AG10803 (cell line): ENCODE results near the gene MYRF.

Source experiments
- DNase-seq: peaks from one replicate; pipeline ENCODE4 v3.0.0; 2010; ENCODE audit warnings: low read depth
- H3K4me3 ChIP-seq: 2 replicates; pipeline ENCODE4 v1.5.1; 2011; ENCODE audit warnings: mild to moderate bottlenecking, low read length, control low read depth
- TF ChIP-seq, protein P1 (sequence below): conservative IDR thresholded peaks from 2 replicates; pipeline ENCODE4 v1.5.1; 2011; ENCODE audit warnings: mild to moderate bottlenecking, low read length, control low read depth, inconsistent platforms

The MYRF gene

DNA sequence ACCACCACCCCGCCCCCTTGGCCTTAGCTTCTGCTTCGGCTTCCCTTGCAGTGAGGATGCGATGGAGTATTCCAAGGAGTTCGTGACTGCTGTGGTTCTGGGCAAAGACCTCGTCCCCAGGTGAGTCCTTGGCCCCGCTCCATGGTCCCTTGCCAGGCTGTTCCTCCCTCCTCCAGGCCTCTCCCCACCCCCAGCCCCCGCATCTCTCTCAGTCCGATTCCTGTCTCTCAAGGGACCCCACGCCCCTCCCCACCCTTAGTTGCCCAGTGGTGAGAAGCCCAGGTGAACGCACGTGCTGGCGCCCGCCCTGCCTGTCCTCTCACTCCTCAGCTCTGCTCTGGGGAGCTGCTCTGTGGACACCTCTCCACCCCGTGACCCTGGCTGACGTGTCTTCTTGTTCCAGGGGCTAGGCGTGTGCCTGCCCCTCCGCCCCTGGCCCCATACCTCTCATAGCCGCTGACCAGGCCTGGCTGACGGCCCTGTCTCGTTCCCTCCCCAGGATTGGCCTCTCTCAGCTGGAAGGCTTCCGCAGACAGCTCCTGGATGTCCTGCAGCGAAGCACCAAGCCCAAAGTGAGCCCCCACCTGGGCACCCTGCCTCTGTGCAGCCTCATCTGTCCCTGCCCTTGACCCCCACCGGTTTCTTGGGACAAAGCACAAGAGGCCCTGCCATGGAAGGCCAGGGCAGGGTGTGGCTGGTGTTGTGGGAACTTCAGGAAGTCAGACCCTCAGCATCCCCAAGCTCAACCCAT is 14.6 kb upstream of the MYRF start:
- no peak overlapping the region for H3K4me3 ChIP-seq
- TF ChIP-seq, protein P1, sequence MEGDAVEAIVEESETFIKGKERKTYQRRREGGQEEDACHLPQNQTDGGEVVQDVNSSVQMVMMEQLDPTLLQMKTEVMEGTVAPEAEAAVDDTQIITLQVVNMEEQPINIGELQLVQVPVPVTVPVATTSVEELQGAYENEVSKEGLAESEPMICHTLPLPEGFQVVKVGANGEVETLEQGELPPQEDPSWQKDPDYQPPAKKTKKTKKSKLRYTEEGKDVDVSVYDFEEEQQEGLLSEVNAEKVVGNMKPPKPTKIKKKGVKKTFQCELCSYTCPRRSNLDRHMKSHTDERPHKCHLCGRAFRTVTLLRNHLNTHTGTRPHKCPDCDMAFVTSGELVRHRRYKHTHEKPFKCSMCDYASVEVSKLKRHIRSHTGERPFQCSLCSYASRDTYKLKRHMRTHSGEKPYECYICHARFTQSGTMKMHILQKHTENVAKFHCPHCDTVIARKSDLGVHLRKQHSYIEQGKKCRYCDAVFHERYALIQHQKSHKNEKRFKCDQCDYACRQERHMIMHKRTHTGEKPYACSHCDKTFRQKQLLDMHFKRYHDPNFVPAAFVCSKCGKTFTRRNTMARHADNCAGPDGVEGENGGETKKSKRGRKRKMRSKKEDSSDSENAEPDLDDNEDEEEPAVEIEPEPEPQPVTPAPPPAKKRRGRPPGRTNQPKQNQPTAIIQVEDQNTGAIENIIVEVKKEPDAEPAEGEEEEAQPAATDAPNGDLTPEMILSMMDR, result no peak
- DNase-seq, result no peak

DNA sequence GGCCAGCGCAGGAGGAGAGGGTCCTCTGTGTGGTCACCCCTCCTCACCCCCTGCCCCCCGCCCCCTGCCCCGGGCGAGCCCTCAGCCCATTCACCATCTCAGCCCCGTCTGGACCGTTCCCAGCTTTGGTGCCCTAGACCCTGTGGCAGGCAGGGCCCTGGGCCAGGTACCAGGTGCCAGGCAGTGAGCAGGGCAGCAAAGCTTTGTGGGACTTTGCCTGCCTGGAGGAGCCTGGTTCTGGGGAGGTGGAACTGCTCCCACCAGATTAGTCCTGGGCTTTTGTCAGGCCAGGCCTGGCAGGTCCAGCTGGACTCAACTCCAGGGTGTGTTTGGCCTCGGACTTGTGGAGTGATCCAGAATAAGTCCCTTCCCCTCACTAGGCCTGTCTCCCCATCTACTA is 13.7 kb upstream of the MYRF start:
- TF ChIP-seq, protein P1, result no peak
- H3K4me3 ChIP-seq, result no peak overlapping the region
- no peak for DNase-seq

DNA sequence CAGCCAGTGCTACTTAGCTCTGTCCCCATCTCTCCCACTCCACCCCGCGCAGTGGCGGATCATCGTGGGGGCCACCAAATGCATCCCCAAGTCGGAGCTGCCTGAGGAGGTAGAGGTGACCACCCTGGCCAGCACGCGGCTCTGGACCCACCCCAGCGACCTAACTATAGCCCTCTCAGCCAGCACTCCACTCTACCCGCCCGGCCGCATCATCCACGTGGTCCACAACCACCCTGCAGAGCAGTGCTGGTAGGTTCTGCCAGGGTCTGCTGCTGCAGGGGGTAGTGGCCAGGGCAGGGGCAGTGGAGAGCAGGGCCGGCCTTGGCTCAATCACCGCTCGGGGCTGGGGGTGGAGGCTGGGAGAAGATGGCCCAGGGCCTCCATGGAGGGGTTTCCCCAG is 13.0 kb upstream of the MYRF start:
- H3K4me3 ChIP-seq, result no peak overlapping the region
- no peak for DNase-seq
- TF ChIP-seq, protein P1, result no peak

DNA sequence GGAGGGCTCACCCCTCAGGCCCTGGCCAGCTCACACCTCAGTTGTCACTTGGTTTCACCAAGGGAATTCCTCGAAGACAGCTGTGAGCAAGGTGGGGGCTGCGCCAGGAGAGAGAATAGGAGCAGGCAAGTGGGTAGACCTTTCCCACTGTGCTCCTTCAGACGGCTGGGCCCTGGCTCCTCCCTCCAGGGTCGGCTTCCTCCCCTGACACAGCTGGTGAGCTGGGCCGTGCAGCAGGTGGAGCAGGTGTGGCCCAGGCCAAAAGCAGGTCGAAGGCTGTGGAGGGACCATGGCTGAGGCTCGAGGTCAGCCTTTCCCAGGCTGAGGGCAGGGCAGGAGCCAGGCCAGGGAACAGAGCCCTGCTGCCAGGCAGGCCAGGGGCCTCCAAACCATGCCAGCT is 12.5 kb upstream of the MYRF start:
- no peak for DNase-seq
- H3K4me3 ChIP-seq, result no peak overlapping the region
- TF ChIP-seq, protein P1, result no peak

DNA sequence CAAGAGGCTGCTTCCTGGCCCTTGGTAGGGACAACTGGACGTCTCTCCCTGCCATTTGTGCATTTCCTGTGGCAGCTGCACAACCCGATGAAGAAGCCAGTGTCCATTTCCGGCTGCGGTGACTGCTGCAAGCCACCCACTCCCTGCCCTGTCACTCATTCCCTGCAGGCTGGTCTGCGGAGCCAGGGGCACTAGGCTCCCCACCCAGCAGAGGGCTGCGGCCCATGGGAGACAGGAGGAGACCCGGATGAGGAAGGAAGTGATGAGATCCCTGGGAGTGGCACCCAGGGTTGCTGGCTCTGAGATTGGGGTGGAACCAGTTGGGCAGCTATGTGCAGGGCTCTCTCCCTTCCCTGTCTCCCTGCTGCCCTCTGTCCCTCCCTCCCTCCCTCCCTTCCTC is 10.0 kb upstream of the MYRF start:
- no peak overlapping the region for H3K4me3 ChIP-seq
- TF ChIP-seq, protein P1, result no peak
- no peak for DNase-seq

DNA sequence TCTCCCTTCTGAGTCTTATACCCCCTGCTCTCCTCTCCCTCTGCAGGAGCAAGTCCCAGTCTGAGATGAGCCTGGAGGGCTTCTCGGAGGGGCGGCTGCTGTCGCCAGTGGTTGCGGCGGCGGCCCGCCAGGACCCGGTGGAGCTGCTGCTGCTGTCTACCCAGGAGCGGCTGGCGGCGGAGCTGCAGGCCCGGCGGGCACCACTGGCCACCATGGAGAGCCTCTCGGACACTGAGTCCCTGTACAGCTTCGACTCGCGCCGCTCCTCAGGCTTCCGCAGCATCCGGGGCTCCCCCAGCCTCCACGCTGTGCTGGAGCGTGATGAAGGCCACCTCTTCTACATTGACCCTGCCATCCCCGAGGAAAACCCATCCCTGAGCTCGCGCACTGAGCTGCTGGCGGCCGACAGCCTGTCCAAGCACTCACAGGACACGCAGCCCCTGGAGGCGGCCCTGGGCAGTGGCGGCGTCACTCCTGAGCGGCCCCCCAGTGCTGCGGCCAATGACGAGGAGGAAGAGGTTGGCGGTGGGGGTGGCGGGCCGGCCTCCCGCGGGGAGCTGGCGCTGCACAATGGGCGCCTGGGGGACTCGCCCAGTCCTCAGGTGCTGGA is 8.8 kb upstream of the MYRF start:
- H3K4me3 ChIP-seq, result no peak overlapping the region
- DNase-seq, result no peak
- TF ChIP-seq, protein P1, result no peak

DNA sequence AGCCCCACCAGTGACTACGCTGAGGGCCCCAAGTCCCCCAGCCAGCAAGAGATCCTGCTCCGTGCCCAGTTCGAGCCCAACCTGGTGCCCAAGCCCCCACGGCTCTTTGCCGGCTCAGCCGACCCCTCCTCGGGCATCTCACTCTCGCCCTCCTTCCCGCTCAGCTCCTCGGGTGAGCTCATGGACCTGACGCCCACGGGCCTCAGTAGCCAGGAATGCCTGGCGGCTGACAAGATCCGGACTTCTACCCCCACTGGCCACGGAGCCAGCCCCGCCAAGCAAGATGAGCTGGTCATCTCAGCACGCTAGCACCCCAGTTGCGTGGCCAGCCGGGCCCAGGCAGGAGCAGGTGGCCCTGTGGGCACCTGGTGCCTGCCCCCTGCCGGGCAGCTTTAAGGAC is 8.3 kb upstream of the MYRF start:
- no peak overlapping the region for H3K4me3 ChIP-seq
- no peak for DNase-seq
- TF ChIP-seq, protein P1, result no peak
